PFSK-1 (cell line): ENCODE data around the gene OTULIN.

Experiments
- FOXP2 ChIP-seq: optimal IDR thresholded peaks from 2 replicates; pipeline ENCODE3; 2011; ENCODE audit warnings: borderline replicate concordance, control low read depth, inconsistent platforms; ENCODE audit not compliant: insufficient read depth; ENCODE audit errors: extremely low read length, extremely low read depth
- POLR2AphosphoS5 ChIP-seq: IDR thresholded peaks from 2 replicates; pipeline ENCODE4 v1.6.1; 2012; ENCODE audit warnings: low read depth, mild to moderate bottlenecking, control low read depth, low read length, moderate library complexity
- REST ChIP-seq, 2 experiments: IDR thresholded peaks; 2 replicates each; pipeline versions ENCODE4 v1.6.1 to v1.8.0; 2011 to 2012; ENCODE audit warnings: low read depth in 2 of 2, low read length in 2 of 2, control low read depth in 1 of 2, inconsistent platforms in 1 of 2, mild to moderate bottlenecking in 1 of 2, moderate library complexity in 1 of 2; ENCODE audit not compliant: insufficient read depth in 1 of 2
- SIN3A ChIP-seq: IDR thresholded peaks from 2 replicates; pipeline ENCODE4 v1.6.1; 2012; ENCODE audit warnings: mild to moderate bottlenecking, low read length, moderate library complexity, borderline replicate concordance; ENCODE audit not compliant: insufficient read depth
- TAF1 ChIP-seq: IDR thresholded peaks from 2 replicates; pipeline ENCODE4 v1.6.1; 2012; ENCODE audit warnings: low read length, control low read depth, borderline replicate concordance; ENCODE audit not compliant: insufficient read depth

DNA sequence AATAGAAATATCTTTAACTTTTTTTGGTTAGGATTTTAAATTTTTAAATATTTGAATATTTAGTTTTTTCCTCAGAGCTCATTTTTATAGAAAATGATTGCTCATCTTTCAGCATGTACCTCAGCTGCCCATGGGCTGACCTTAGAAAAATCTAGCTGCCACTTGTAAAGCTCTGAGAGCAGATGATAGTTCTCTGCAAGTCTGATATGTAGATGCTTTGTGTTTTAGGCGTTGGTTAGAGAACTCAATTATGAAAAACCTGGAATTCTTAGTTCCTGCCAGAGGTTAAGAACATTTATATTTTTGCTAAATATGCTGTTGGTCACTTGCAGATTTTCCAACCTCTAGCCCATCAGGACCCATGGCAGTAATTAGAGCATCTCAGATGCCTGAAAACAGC, 15.1 kb downstream of the OTULIN start:
- no peak for TF ChIP-seq POLR2AphosphoS5
- TF ChIP-seq TAF1, result no peak
- no peak for TF ChIP-seq REST (IDR thresholded peaks at IDR 0.05; ENCODE audit: insufficient read depth in 1 of 2, low read depth in 2 of 2, low read length in 2 of 2)
- no peak for TF ChIP-seq SIN3A
- TF ChIP-seq FOXP2, result no peak
